ENCODE results near the gene DHX30.

GRCh38 chr3:47847260-47847659 is 44.3 kb downstream of the DHX30 start:
- TF ChIP-seq CTCF (IDR thresholded peaks at IDR 0.05) (no peak), POLR2AphosphoS5 (IDR thresholded peaks at IDR 0.05; ENCODE audit: insufficient read depth in 1 of 2, low read depth in 1 of 2) (no peak), POLR2A (IDR thresholded peaks at IDR 0.05) (no peak)
